CD4-positive, CD25-positive, alpha-beta regulatory T cell (primary cell): Measurements from ENCODE around the gene CLDN1. TPM values are rescaled to one million over a fixed set of nuclear protein-coding genes. Genes with fewer than 3 reads are reported as not detected.

Experiments used
- polyA plus RNA-seq, 4 donors: library from polyadenylated mRNA; unstranded; fragments of 300-500 nt; fragmentation: Illumina TruSeq; gene quantifications; one replicate each; pipeline ENCODE4 v1.2.3, GENCODE V29; 2021
- total RNA-seq: library from RNA; stranded (reverse); gene quantifications from one replicate; pipeline ENCODE4 v1.2.3, GENCODE V29; 2022

CLDN1 gene
- total and polyA plus RNA-seq, 5 donors from 2014 or later = 0.08 to 0.39 TPM; not detected in 3

Other genes starting within 250 kb of the CLDN1 start
- gene P3H2, start 201.5 kb downstream of the CLDN1 start, total RNA-seq = not detected
- not detected for gene P3H2, start 201.5 kb downstream of the CLDN1 start, polyA plus RNA-seq
- not detected for gene CLDN16, start 65.7 kb upstream of the CLDN1 start, total RNA-seq
- not detected for gene CLDN16, start 65.7 kb upstream of the CLDN1 start, polyA plus RNA-seq
- not detected for gene TMEM207, start 127.5 kb upstream of the CLDN1 start, total RNA-seq
- gene TMEM207, start 127.5 kb upstream of the CLDN1 start, polyA plus RNA-seq = not detected
- gene IL1RAP, start 191.6 kb upstream of the CLDN1 start, total RNA-seq = 20.2 TPM
- gene IL1RAP, start 191.6 kb upstream of the CLDN1 start, polyA plus RNA-seq = 1 to 10 TPM; 6.6 to 8.8 (median 7.4) TPM